ENCODE measurements around the gene IQSEC2.

IQSEC2 gene

GRCh38 chrX:53257166-53257565, 24.2 kb downstream of the IQSEC2 start:
- no peak for DNase-seq (ENCODE audit: low read depth, low spot score)
- H3K4me1 ChIP-seq (ENCODE audit: insufficient read depth, insufficient read length): peaks cover 9% of the 10 kb centered on the region
- TF ChIP-seq ZNF274 (IDR thresholded peaks at IDR 0.05; ENCODE audit: low read depth, low read length) (no peak), SUZ12 (IDR thresholded peaks at IDR 0.05; ENCODE audit: extremely low read depth, insufficient read depth, insufficient read length) (no peak), YY1 (IDR thresholded peaks at IDR 0.05; ENCODE audit: insufficient read depth, insufficient read length) (no peak)
- no peak overlapping the region for H3K9ac ChIP-seq (ENCODE audit: insufficient read length, low read depth)
- no peaks in the 10 kb centered on the region for H3K9me3 ChIP-seq (ENCODE audit: insufficient read depth, low read length)
- H3K36me3 ChIP-seq (ENCODE audit: insufficient read depth, insufficient read length, low read length): no peaks in the 10 kb centered on the region
- H3K27me3 ChIP-seq (ENCODE audit: insufficient read depth, insufficient read length): no peaks in the 10 kb centered on the region
- no peak overlapping the region for H3K4me3 ChIP-seq (ENCODE audit: insufficient read length, low read depth)

GRCh38 chrX:53256446-53257041, 24.8 kb downstream of the IQSEC2 start:
- Histone ChIP-seq H3K36me3 (ENCODE audit: insufficient read depth, insufficient read length, low read length) (no peaks in the 10 kb centered on the region), H3K27me3 (ENCODE audit: insufficient read depth, insufficient read length) (no peaks in the 10 kb centered on the region), H3K4me1 (ENCODE audit: insufficient read depth, insufficient read length) (peaks cover 9% of the 10 kb centered on the region), H3K4me3 (ENCODE audit: insufficient read length, low read depth) (no peak overlapping the region), H3K9ac (ENCODE audit: insufficient read length, low read depth) (no peak overlapping the region), H3K9me3 (ENCODE audit: insufficient read depth, low read length) (no peaks in the 10 kb centered on the region)
- TF ChIP-seq ZNF274 (IDR thresholded peaks at IDR 0.05; ENCODE audit: low read depth, low read length) (no peak), SUZ12 (IDR thresholded peaks at IDR 0.05; ENCODE audit: extremely low read depth, insufficient read depth, insufficient read length) (no peak), YY1 (IDR thresholded peaks at IDR 0.05; ENCODE audit: insufficient read depth, insufficient read length) (no peak)
- no peak for DNase-seq (ENCODE audit: low read depth, low spot score)

- no peaks in the 10 kb centered on the region for H3K9me3 ChIP-seq (ENCODE audit: insufficient read depth, low read length)
- no peaks in the 10 kb centered on the region for H3K36me3 ChIP-seq (ENCODE audit: insufficient read depth, insufficient read length, low read length)
- TF ChIP-seq YY1 (IDR thresholded peaks at IDR 0.05; ENCODE audit: insufficient read depth, insufficient read length) (no peak), SUZ12 (IDR thresholded peaks at IDR 0.05; ENCODE audit: extremely low read depth, insufficient read depth, insufficient read length) (no peak), ZNF274 (IDR thresholded peaks at IDR 0.05; ENCODE audit: low read depth, low read length) (no peak)
- H3K4me1 ChIP-seq (ENCODE audit: insufficient read depth, insufficient read length): peaks cover 14% of the 10 kb centered on the region
- no peak overlapping the region for H3K9ac ChIP-seq (ENCODE audit: insufficient read length, low read depth)
- DNase-seq (ENCODE audit: low read depth, low spot score): no peak
- no peak overlapping the region for H3K4me3 ChIP-seq (ENCODE audit: insufficient read length, low read depth)
- no peaks in the 10 kb centered on the region for H3K27me3 ChIP-seq (ENCODE audit: insufficient read depth, insufficient read length)
Observed at GRCh38 chrX:53255738-53256191, 25.6 kb downstream of the IQSEC2 start.

GRCh38 chrX:53254570-53255461, 26.6 kb downstream of the IQSEC2 start:
- no peaks in the 10 kb centered on the region for H3K36me3 ChIP-seq (ENCODE audit: insufficient read depth, insufficient read length, low read length)
- no peaks in the 10 kb centered on the region for H3K27me3 ChIP-seq (ENCODE audit: insufficient read depth, insufficient read length)

GRCh38 chrX:53253293-53254020, 27.9 kb downstream of the IQSEC2 start:
- peaks cover 21% of the 10 kb centered on the region for H3K4me1 ChIP-seq (ENCODE audit: insufficient read depth, insufficient read length)
- no peaks in the 10 kb centered on the region for H3K9me3 ChIP-seq (ENCODE audit: insufficient read depth, low read length)
- DNase-seq (ENCODE audit: low read depth, low spot score): no peak
- no peak overlapping the region for H3K4me3 ChIP-seq (ENCODE audit: insufficient read length, low read depth)
- H3K36me3 ChIP-seq (ENCODE audit: insufficient read depth, insufficient read length, low read length): no peaks in the 10 kb centered on the region
- TF ChIP-seq SUZ12 (IDR thresholded peaks at IDR 0.05; ENCODE audit: extremely low read depth, insufficient read depth, insufficient read length) (no peak), ZNF274 (IDR thresholded peaks at IDR 0.05; ENCODE audit: low read depth, low read length) (no peak), YY1 (IDR thresholded peaks at IDR 0.05; ENCODE audit: insufficient read depth, insufficient read length) (no peak)
- no peaks in the 10 kb centered on the region for H3K27me3 ChIP-seq (ENCODE audit: insufficient read depth, insufficient read length)
- H3K9ac ChIP-seq (ENCODE audit: insufficient read length, low read depth): no peak overlapping the region

More at GRCh38 chrX:53254570-53255461, 26.6 kb downstream of the IQSEC2 start:
- no peak for TF ChIP-seq ZNF274 (IDR thresholded peaks at IDR 0.05; ENCODE audit: low read depth, low read length)
- TF ChIP-seq SUZ12 (IDR thresholded peaks at IDR 0.05; ENCODE audit: extremely low read depth, insufficient read depth, insufficient read length): no peak
- no peak for TF ChIP-seq YY1 (IDR thresholded peaks at IDR 0.05; ENCODE audit: insufficient read depth, insufficient read length)
- no peak for DNase-seq (ENCODE audit: low read depth, low spot score)
- H3K9ac ChIP-seq (ENCODE audit: insufficient read length, low read depth): no peak overlapping the region
- peaks cover 21% of the 10 kb centered on the region for H3K4me1 ChIP-seq (ENCODE audit: insufficient read depth, insufficient read length)
- H3K9me3 ChIP-seq (ENCODE audit: insufficient read depth, low read length): no peaks in the 10 kb centered on the region
- no peak overlapping the region for H3K4me3 ChIP-seq (ENCODE audit: insufficient read length, low read depth)

- TF ChIP-seq SUZ12 (IDR thresholded peaks at IDR 0.05; ENCODE audit: extremely low read depth, insufficient read depth, insufficient read length) (no peak), ZNF274 (IDR thresholded peaks at IDR 0.05; ENCODE audit: low read depth, low read length) (no peak), YY1 (IDR thresholded peaks at IDR 0.05; ENCODE audit: insufficient read depth, insufficient read length) (no peak)
- Histone ChIP-seq H3K27me3 (ENCODE audit: insufficient read depth, insufficient read length) (no peaks in the 10 kb centered on the region), H3K9ac (ENCODE audit: insufficient read length, low read depth) (no peak overlapping the region), H3K9me3 (ENCODE audit: insufficient read depth, low read length) (no peaks in the 10 kb centered on the region), H3K4me1 (ENCODE audit: insufficient read depth, insufficient read length) (peaks cover 16% of the 10 kb centered on the region), H3K36me3 (ENCODE audit: insufficient read depth, insufficient read length, low read length) (no peaks in the 10 kb centered on the region), H3K4me3 (ENCODE audit: insufficient read length, low read depth) (no peak overlapping the region)
- DNase-seq (ENCODE audit: low read depth, low spot score): no peak
Observed at GRCh38 chrX:53251307-53251706, 30.1 kb downstream of the IQSEC2 start.
